ENCODE data around the gene PNPLA6. TPM values are rescaled to one million over a fixed set of nuclear protein-coding genes. Genes with fewer than 3 reads are reported as not detected.

The PNPLA6 gene
- total and polyA plus RNA-seq, 2 of the 8 experiments (the other 6 are each of a cell fraction or from before 2014, with no cell fraction given), result 55.1 to 121 TPM

- TF ChIP-seq NANOG (IDR thresholded peaks at IDR 0.05; ENCODE audit: insufficient read depth, low read depth, low read length, poor library complexity, severe bottlenecking), result peak; percentile 37
- no peak for TF ChIP-seq HDAC6 (IDR thresholded peaks at IDR 0.05; ENCODE audit: low read depth, low read length)
- TF ChIP-seq TAF7 (optimal IDR thresholded peaks at IDR 0.05; ENCODE audit: borderline replicate concordance, low read depth, low read length), result no peak
- TF ChIP-seq YY1 (IDR thresholded peaks at IDR 0.05; ENCODE audit: low read depth, low read length), result peak; percentile 59; the same call in 1 of the 2 replicates
- no peak for TF ChIP-seq RBBP5 (IDR thresholded peaks at IDR 0.05; ENCODE audit: borderline replicate concordance, low read depth, low read length)
- peak; percentile 87 for TF ChIP-seq GTF2F1 (IDR thresholded peaks at IDR 0.05; ENCODE audit: borderline replicate concordance, low read depth, low read length)
- peak; percentile 100 for TF ChIP-seq ATF3 (IDR thresholded peaks at IDR 0.05; ENCODE audit: insufficient read depth, low read depth, low read length)
- peak; percentile 41; the same call in 1 of the 2 replicates for TF ChIP-seq GABPA (IDR thresholded peaks at IDR 0.05; ENCODE audit: borderline replicate concordance, insufficient read depth, low read length)
- peak in 1 of 2 experiments; percentile 28; a peak in 2 of 4 replicates for TF ChIP-seq RAD21 (IDR thresholded peaks at IDR 0.05 in 1 of 2, conservative IDR thresholded peaks at IDR 0.05 in 1 of 2; ENCODE audit: low read depth in 2 of 2, low read length in 2 of 2)
- TF ChIP-seq, protein P1, sequence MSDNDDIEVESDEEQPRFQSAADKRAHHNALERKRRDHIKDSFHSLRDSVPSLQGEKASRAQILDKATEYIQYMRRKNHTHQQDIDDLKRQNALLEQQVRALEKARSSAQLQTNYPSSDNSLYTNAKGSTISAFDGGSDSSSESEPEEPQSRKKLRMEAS (IDR thresholded peaks at IDR 0.05), result peak; percentile 94
- peak; percentile 81 for TF ChIP-seq EGR1 (IDR thresholded peaks at IDR 0.05; ENCODE audit: borderline replicate concordance, low read depth, low read length)
- TF ChIP-seq CEBPB (IDR thresholded peaks at IDR 0.05; ENCODE audit: low read depth, low read length), result no peak
- TF ChIP-seq, protein P2, sequence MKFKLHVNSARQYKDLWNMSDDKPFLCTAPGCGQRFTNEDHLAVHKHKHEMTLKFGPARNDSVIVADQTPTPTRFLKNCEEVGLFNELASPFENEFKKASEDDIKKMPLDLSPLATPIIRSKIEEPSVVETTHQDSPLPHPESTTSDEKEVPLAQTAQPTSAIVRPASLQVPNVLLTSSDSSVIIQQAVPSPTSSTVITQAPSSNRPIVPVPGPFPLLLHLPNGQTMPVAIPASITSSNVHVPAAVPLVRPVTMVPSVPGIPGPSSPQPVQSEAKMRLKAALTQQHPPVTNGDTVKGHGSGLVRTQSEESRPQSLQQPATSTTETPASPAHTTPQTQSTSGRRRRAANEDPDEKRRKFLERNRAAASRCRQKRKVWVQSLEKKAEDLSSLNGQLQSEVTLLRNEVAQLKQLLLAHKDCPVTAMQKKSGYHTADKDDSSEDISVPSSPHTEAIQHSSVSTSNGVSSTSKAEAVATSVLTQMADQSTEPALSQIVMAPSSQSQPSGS (IDR thresholded peaks at IDR 0.05; ENCODE audit: low read length), result no peak
- TF ChIP-seq FOSL1 (IDR thresholded peaks at IDR 0.05; ENCODE audit: insufficient read depth, low read depth, low read length), result peak; percentile 99
- peak; percentile 55; the same call in 1 of the 2 replicates for TF ChIP-seq TBP (IDR thresholded peaks at IDR 0.05; ENCODE audit: low read depth, low read length)
- peak in 1 of 2 experiments; percentile 48; a peak in 1 of 3 replicates for TF ChIP-seq POLR2A (IDR thresholded peaks at IDR 0.05; ENCODE audit: control extremely low read depth in 1 of 2, low read depth in 2 of 2, low read length in 2 of 2)
- TF ChIP-seq CTCF (IDR thresholded peaks at IDR 0.05; ENCODE audit: control extremely low read depth in 1 of 3, insufficient read depth in 1 of 3, low read depth in 1 of 3, low read length in 3 of 3), result no peak
Measured at GRCh38 chr19:7522072-7522922, 13.2 kb upstream of the PNPLA6 start, which contains the start of gene MCOLN1 (continued).

Measured in H1 (cell line).